Measurements from ENCODE around the gene CFDP1. TPM values are rescaled to one million over a fixed set of nuclear protein-coding genes. Genes with fewer than 3 reads are reported as not detected.
A peak's percentile ranks its signal among the peaks of the same experiment; 100 is the strongest.

The CFDP1 gene
- total and polyA plus RNA-seq, 2 donors, result 71.0 to 78.8 TPM

DNA sequence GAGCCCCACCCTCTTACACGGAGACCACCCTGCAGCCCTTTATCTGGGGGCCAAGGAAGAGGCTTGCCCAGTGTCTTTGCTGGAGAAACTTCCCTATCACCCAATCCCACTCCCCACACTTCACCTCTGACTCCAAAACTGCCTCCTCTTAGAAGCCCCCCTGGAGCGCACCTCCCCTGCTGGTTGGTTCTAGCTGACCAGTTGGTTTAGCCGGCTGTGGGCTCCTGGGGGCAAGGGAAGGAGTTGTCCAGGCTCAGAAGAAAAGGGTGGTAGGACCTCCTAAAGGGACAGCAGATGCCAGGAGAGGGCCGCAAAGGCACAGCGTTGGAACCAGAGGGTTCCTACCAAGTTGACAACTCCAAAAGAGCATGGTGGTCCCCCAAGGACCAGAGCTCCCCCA lies 183.9 kb downstream of the CFDP1 start:
- H3K27ac ChIP-seq (ENCODE audit: low read depth), result no peak overlapping the region
- no peaks in the 10 kb centered on the region for H3K36me3 ChIP-seq (ENCODE audit: insufficient read depth)
- H3K4me3 ChIP-seq (ENCODE audit: low read depth, low read length), result no peak overlapping the region
- 70% methylated on average over 5 of the region's 5 CpGs for WGBS
- peaks cover 2% of the 10 kb centered on the region for H3K4me1 ChIP-seq (ENCODE audit: insufficient read depth)
- DNase-seq (ENCODE audit: extremely low spot score), result no peak

- H3K4me1 ChIP-seq (ENCODE audit: insufficient read depth), result peaks cover 2% of the 10 kb centered on the region
- H3K36me3 ChIP-seq (ENCODE audit: insufficient read depth), result no peaks in the 10 kb centered on the region
- no peak for DNase-seq (ENCODE audit: extremely low spot score)
- no peak overlapping the region for H3K4me3 ChIP-seq (ENCODE audit: low read depth, low read length)
- no peak overlapping the region for H3K27ac ChIP-seq (ENCODE audit: low read depth)
- 58% methylated on average over 17 of the region's 17 CpGs for WGBS
Observed at GRCh38 chr16:75248536-75249380, 184.5 kb downstream of the CFDP1 start.

- 62% methylated on average over 13 of the region's 13 CpGs for WGBS
- H3K4me1 ChIP-seq (ENCODE audit: insufficient read depth), result peaks cover 2% of the 10 kb centered on the region
- H3K36me3 ChIP-seq (ENCODE audit: insufficient read depth), result no peaks in the 10 kb centered on the region
- no peak overlapping the region for H3K27ac ChIP-seq (ENCODE audit: low read depth)
- no peak overlapping the region for H3K4me3 ChIP-seq (ENCODE audit: low read depth, low read length)
- no peak for DNase-seq (ENCODE audit: extremely low spot score)
Observed at GRCh38 chr16:75248142-75248535, 185.2 kb downstream of the CFDP1 start.

- Histone ChIP-seq H3K4me1 (ENCODE audit: insufficient read depth) (peaks cover 2% of the 10 kb centered on the region), H3K27ac (ENCODE audit: low read depth) (peak overlapping the region; percentile 28), H3K4me3 (ENCODE audit: low read depth, low read length) (no peak overlapping the region), H3K36me3 (ENCODE audit: insufficient read depth) (no peaks in the 10 kb centered on the region)
- 79% methylated on average over 13 of the region's 13 CpGs for WGBS
- DNase-seq (ENCODE audit: extremely low spot score), result no peak
Observed at GRCh38 chr16:75247249-75247648, 186.1 kb downstream of the CFDP1 start.

- 77% methylated on average over 12 of the region's 12 CpGs for WGBS
- DNase-seq (ENCODE audit: extremely low spot score), result no peak
- H3K27ac ChIP-seq (ENCODE audit: low read depth), result peak overlapping the region; percentile 57
- H3K36me3 ChIP-seq (ENCODE audit: insufficient read depth), result no peaks in the 10 kb centered on the region
- H3K4me1 ChIP-seq (ENCODE audit: insufficient read depth), result peaks cover 2% of the 10 kb centered on the region
- H3K4me3 ChIP-seq (ENCODE audit: low read depth, low read length), result no peak overlapping the region
Observed at GRCh38 chr16:75246504-75247205, 186.6 kb downstream of the CFDP1 start.

- H3K4me1 ChIP-seq (ENCODE audit: insufficient read depth), result peaks cover 2% of the 10 kb centered on the region
- 18% methylated on average over 25 of the region's 25 CpGs for WGBS
- DNase-seq (ENCODE audit: extremely low spot score), result peak; percentile 62
Observed at GRCh38 chr16:75244844-75245758, 188.2 kb downstream of the CFDP1 start.

GRCh38 chr16:75244225-75244809 lies 189.0 kb downstream of the CFDP1 start:
- no peaks in the 10 kb centered on the region for H3K36me3 ChIP-seq (ENCODE audit: insufficient read depth)
- peak overlapping the region; percentile 94 for H3K27ac ChIP-seq (ENCODE audit: low read depth)
- no peak overlapping the region for H3K4me3 ChIP-seq (ENCODE audit: low read depth, low read length)
- WGBS, result 47% methylated on average over 7 of the region's 7 CpGs
- no peak for DNase-seq (ENCODE audit: extremely low spot score)
- peaks cover 2% of the 10 kb centered on the region for H3K4me1 ChIP-seq (ENCODE audit: insufficient read depth)

More at GRCh38 chr16:75244844-75245758, 188.2 kb downstream of the CFDP1 start:
- peak overlapping the region; percentile 94 for H3K27ac ChIP-seq (ENCODE audit: low read depth)
- H3K4me3 ChIP-seq (ENCODE audit: low read depth, low read length), result no peak overlapping the region
- H3K36me3 ChIP-seq (ENCODE audit: insufficient read depth), result no peaks in the 10 kb centered on the region

Small RNAs within 50 kb of the gene (small RNA-seq; reads per million reads assigned to genes)
- gene RF00598 (not detected), gene RNU6-758P (not detected)

Other genes starting within 250 kb of the CFDP1 start
- not detected for gene CTRB2, start 226.3 kb downstream of the CFDP1 start, total RNA-seq
- gene CTRB2, start 226.3 kb downstream of the CFDP1 start, polyA plus RNA-seq, result 2.6 TPM
- not detected for gene CTRB1, start 214.5 kb downstream of the CFDP1 start, total RNA-seq
- 1.6 TPM for gene CTRB1, start 214.5 kb downstream of the CFDP1 start, polyA plus RNA-seq
- gene BCAR1, start 181.9 kb downstream of the CFDP1 start, total RNA-seq, result 24.0 TPM
- gene BCAR1, start 181.9 kb downstream of the CFDP1 start, polyA plus RNA-seq, result 40.4 TPM
- gene TMEM170A, start 31.2 kb upstream of the CFDP1 start, total RNA-seq, result 46.7 TPM
- gene TMEM170A, start 31.2 kb upstream of the CFDP1 start, polyA plus RNA-seq, result 7.2 TPM
- 1.7 TPM for gene CHST6, start 61.9 kb upstream of the CFDP1 start, total RNA-seq
- gene CHST6, start 61.9 kb upstream of the CFDP1 start, polyA plus RNA-seq, result 0.15 TPM
- gene CHST5, start 102.6 kb upstream of the CFDP1 start, total RNA-seq, result not detected
- gene CHST5, start 102.6 kb upstream of the CFDP1 start, polyA plus RNA-seq, result 0.09 TPM
- 14.7 TPM for gene TMEM231, start 122.7 kb upstream of the CFDP1 start, total RNA-seq
- 10.7 TPM for gene TMEM231, start 122.7 kb upstream of the CFDP1 start, polyA plus RNA-seq
- 77.5 TPM for gene GABARAPL2, start 132.9 kb upstream of the CFDP1 start, total RNA-seq
- 168 TPM for gene GABARAPL2, start 132.9 kb upstream of the CFDP1 start, polyA plus RNA-seq
- gene ADAT1, start 189.8 kb upstream of the CFDP1 start, total RNA-seq, result 47.2 TPM
- 16.9 TPM for gene ADAT1, start 189.8 kb upstream of the CFDP1 start, polyA plus RNA-seq
- gene KARS1, start 214.2 kb upstream of the CFDP1 start, total RNA-seq, result 91.1 TPM
- 90.6 TPM for gene KARS1, start 214.2 kb upstream of the CFDP1 start, polyA plus RNA-seq
- gene TERF2IP, start 214.3 kb upstream of the CFDP1 start, total RNA-seq, result 39.1 TPM
- gene TERF2IP, start 214.3 kb upstream of the CFDP1 start, polyA plus RNA-seq, result 67.7 TPM
- not detected for gene CPHXL2, start 243.5 kb upstream of the CFDP1 start, total RNA-seq
- not detected for gene CPHXL2, start 243.5 kb upstream of the CFDP1 start, polyA plus RNA-seq